ENCODE data around the gene ADGRF3.

The ADGRF3 gene

GRCh38 chr2:26298638-26299393, 47.8 kb downstream of the ADGRF3 start:
- no peaks in the 10 kb centered on the region for H3K27me3 ChIP-seq (ENCODE audit: insufficient read depth, poor library complexity, severe bottlenecking)
- no peak overlapping the region for H3K27ac ChIP-seq (replicated peaks)
- no peak overlapping the region for H3K4me3 ChIP-seq (replicated peaks; ENCODE audit: insufficient read depth, low read length)
- no peak for DNase-seq (ENCODE audit: low read depth in 1 of 2, low spot score in 1 of 2)
- TF ChIP-seq REST (IDR thresholded peaks at IDR 0.05; ENCODE audit: insufficient replicate concordance, low read depth): no peak
- no peak for TF ChIP-seq POLR2AphosphoS5 (IDR thresholded peaks at IDR 0.05; ENCODE audit: low read depth)
- no peak for TF ChIP-seq SPI1 (IDR thresholded peaks at IDR 0.05; ENCODE audit: borderline replicate concordance, low read depth)
- no peak for TF ChIP-seq GABPA (IDR thresholded peaks at IDR 0.05; ENCODE audit: low read depth)
- TF ChIP-seq CTCF (IDR thresholded peaks at IDR 0.05; ENCODE audit: insufficient read depth, low read length): no peak

- no peak for TF ChIP-seq POLR2AphosphoS5 (IDR thresholded peaks at IDR 0.05; ENCODE audit: low read depth)
- TF ChIP-seq REST (IDR thresholded peaks at IDR 0.05; ENCODE audit: insufficient replicate concordance, low read depth): no peak
- TF ChIP-seq SPI1 (IDR thresholded peaks at IDR 0.05; ENCODE audit: borderline replicate concordance, low read depth): no peak
- no peak for TF ChIP-seq GABPA (IDR thresholded peaks at IDR 0.05; ENCODE audit: low read depth)
- no peak for TF ChIP-seq CTCF (IDR thresholded peaks at IDR 0.05; ENCODE audit: insufficient read depth, low read length)
- Histone ChIP-seq H3K27ac (replicated peaks) (no peak overlapping the region), H3K4me3 (replicated peaks; ENCODE audit: insufficient read depth, low read length) (no peak overlapping the region), H3K27me3 (ENCODE audit: insufficient read depth, poor library complexity, severe bottlenecking) (no peaks in the 10 kb centered on the region)
- DNase-seq (ENCODE audit: low read depth in 1 of 2, low spot score in 1 of 2): no peak
Observed at GRCh38 chr2:26298286-26298637, 48.3 kb downstream of the ADGRF3 start.

- Histone ChIP-seq H3K27ac (replicated peaks) (no peak overlapping the region), H3K4me3 (replicated peaks; ENCODE audit: insufficient read depth, low read length) (no peak overlapping the region), H3K27me3 (ENCODE audit: insufficient read depth, poor library complexity, severe bottlenecking) (no peaks in the 10 kb centered on the region)
- no peak for TF ChIP-seq SPI1 (IDR thresholded peaks at IDR 0.05; ENCODE audit: borderline replicate concordance, low read depth)
- TF ChIP-seq REST (IDR thresholded peaks at IDR 0.05; ENCODE audit: insufficient replicate concordance, low read depth): no peak
- no peak for TF ChIP-seq GABPA (IDR thresholded peaks at IDR 0.05; ENCODE audit: low read depth)
- DNase-seq (ENCODE audit: low read depth in 1 of 2, low spot score in 1 of 2): no peak
Observed at GRCh38 chr2:26297061-26297460, 49.5 kb downstream of the ADGRF3 start.

All from HL-60 (cell line).